GM18499 (cell line): ENCODE data around the gene PCDHB14.

ENCODE experiments used
- ATAC-seq: cut with Tn5 transposase; IDR thresholded peaks from one replicate; pipeline ENCODE4 v1.9.1; 2021; ENCODE audit warnings: moderate number of reproducible peaks; ENCODE audit not compliant: insufficient read depth, unreplicated experiment

Gene PCDHB14

GRCh38 chr5:141261238-141261546 is 38.0 kb downstream of the PCDHB14 start:
- ATAC-seq = no peak

DNA sequence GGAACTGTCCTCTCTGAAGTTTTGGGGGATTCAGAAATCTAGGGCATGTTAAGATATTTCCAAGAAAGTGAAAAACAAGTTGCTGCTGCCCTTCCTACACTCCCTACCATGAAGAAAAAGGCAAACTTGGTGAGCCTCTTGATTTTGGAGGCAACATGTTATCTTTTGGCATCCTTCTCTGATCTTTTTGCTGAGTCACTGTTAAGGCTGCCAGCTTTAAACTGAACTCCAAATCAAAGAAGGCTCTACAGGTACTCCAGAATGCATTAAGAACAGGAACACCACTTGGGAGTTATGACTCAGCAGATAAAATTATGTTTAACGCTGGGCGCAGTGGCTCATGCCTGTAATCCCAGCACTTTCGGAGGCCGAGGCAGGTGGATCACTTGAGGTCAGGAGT is 46.1 kb downstream of the PCDHB14 start:
- ATAC-seq = no peak

GRCh38 chr5:141272906-141273305 is 49.8 kb downstream of the PCDHB14 start:
- ATAC-seq = no peak
